Loucy (cell line): ENCODE measurements around the gene ZP3.

ENCODE experiments used
- H2AFZ ChIP-seq: fragments of 200-600 bp; sonication (generic); 2 replicates; pipeline ENCODE4 v1.6.0; 2016; ENCODE audit warnings: antibody characterized with exemption, mild to moderate bottlenecking, low read length, moderate library complexity
- H3F3A ChIP-seq: fragments of 200-600 bp; 2 replicates; pipeline ENCODE4 v1.6.0; 2016; ENCODE audit warnings: antibody characterized with exemption, low read depth, mild to moderate bottlenecking
- H3K27me3 ChIP-seq: fragments of 200-600 bp; sonication (generic); 2 replicates; pipeline ENCODE4 v1.6.1; 2014; ENCODE audit warnings: low read length, mild to moderate bottlenecking; ENCODE audit not compliant: insufficient read depth, poor library complexity, severe bottlenecking
- H3K36me3 ChIP-seq: fragments of 200-600 bp; sonication (generic); 2 replicates; pipeline ENCODE4 v1.6.1; 2016; ENCODE audit warnings: low read length; ENCODE audit not compliant: insufficient read depth
- H3K4me1 ChIP-seq: fragments of 200-600 bp; sonication (generic); 2 replicates; pipeline ENCODE4 v1.5.1; 2014; ENCODE audit warnings: low read length, mild to moderate bottlenecking; ENCODE audit not compliant: insufficient read depth, poor library complexity, severe bottlenecking
- H3K4me2 ChIP-seq: fragments of 200-600 bp; sonication (generic); 2 replicates; pipeline ENCODE4 v1.6.0; 2014; ENCODE audit warnings: antibody characterized with exemption, low read length, low read depth, mild to moderate bottlenecking; ENCODE audit not compliant: poor library complexity, severe bottlenecking
- H3K4me3 ChIP-seq: fragments of 200-600 bp; sonication (generic); 2 replicates; pipeline ENCODE4 v1.5.1; 2014; ENCODE audit warnings: low read length, mild to moderate bottlenecking, mixed read lengths; ENCODE audit not compliant: poor library complexity, severe bottlenecking
- H3K79me2 ChIP-seq: fragments of 200-600 bp; sonication (generic); 2 replicates; pipeline ENCODE4 v1.6.1; 2014; ENCODE audit warnings: low read length; ENCODE audit not compliant: insufficient read depth
- H3K9ac ChIP-seq: fragments of 200-600 bp; sonication (generic); 2 replicates; pipeline ENCODE4 v1.6.0; 2014; ENCODE audit warnings: mild to moderate bottlenecking, low read depth, low read length, moderate library complexity; ENCODE audit not compliant: poor library complexity, severe bottlenecking
- H3K9me2 ChIP-seq: fragments of 200-600 bp; sonication (generic); replicated peaks from 2 replicates; pipeline ENCODE4 v1.6.1; 2016; ENCODE audit warnings: low read depth, low read length, mixed read lengths
- H3K9me3 ChIP-seq: fragments of 200-600 bp; sonication (generic); 2 replicates; pipeline ENCODE4 v1.6.1; 2014; ENCODE audit warnings: mild to moderate bottlenecking, antibody characterized with exemption, low read length, low read depth; ENCODE audit not compliant: insufficient read depth
- H4K20me1 ChIP-seq: fragments of 200-600 bp; sonication (generic); 2 replicates; pipeline ENCODE4 v1.6.0; 2014; ENCODE audit warnings: antibody characterized with exemption, low read length, mild to moderate bottlenecking; ENCODE audit not compliant: insufficient read depth, poor library complexity, severe bottlenecking
- EZH2phosphoT487 ChIP-seq: fragments of 200-600 bp; IDR thresholded peaks from 2 replicates; pipeline ENCODE4 v1.6.1; 2018; ENCODE audit warnings: antibody characterized with exemption, mild to moderate bottlenecking, moderate library complexity, borderline replicate concordance
- TF ChIP-seq, protein P1 (sequence below): fragments of 200-600 bp; sonication (generic); conservative IDR thresholded peaks from 2 replicates; pipeline ENCODE4 v1.5.1; 2014; ENCODE audit warnings: mild to moderate bottlenecking, antibody characterized with exemption, low read length

ZP3 gene

DNA sequence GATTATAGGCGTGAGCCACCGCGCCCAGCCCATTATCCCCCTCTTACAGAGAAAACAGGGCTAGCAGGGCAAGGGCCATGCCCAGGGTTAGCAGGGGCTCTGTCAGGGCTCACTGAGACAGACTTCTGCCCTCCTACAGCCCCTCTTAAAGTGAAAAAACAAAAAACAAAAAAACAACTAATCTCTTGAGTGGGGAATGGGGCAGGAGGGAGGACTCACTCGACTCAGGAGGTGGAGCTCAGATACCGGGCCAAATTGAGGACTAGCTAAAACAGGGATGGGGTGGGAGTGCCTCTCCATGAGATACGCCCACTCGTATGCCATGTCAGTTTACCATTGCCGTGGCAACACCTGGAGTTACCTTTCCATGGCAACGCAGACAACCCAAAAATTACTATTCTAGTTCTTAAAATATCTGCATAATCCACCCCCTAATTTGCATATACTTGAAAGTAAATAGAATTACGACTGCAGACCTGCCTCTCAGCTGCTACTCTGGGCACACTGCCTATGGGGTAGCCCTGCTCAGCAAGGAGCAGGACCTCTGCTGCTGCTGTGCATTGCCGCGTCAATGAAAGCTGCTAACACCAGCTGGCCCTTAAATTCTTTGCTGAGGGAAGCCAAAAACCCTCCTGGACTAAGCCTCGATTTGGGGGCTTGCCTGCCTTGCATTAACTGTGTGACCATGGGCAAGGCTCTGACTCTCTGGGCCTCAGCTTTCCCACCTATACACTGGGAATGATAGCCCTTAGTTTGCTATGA, 28.6 kb upstream of the ZP3 start:
- no peak overlapping the region for H3K4me3 ChIP-seq
- TF ChIP-seq EZH2phosphoT487: no peak
- TF ChIP-seq, protein P1, sequence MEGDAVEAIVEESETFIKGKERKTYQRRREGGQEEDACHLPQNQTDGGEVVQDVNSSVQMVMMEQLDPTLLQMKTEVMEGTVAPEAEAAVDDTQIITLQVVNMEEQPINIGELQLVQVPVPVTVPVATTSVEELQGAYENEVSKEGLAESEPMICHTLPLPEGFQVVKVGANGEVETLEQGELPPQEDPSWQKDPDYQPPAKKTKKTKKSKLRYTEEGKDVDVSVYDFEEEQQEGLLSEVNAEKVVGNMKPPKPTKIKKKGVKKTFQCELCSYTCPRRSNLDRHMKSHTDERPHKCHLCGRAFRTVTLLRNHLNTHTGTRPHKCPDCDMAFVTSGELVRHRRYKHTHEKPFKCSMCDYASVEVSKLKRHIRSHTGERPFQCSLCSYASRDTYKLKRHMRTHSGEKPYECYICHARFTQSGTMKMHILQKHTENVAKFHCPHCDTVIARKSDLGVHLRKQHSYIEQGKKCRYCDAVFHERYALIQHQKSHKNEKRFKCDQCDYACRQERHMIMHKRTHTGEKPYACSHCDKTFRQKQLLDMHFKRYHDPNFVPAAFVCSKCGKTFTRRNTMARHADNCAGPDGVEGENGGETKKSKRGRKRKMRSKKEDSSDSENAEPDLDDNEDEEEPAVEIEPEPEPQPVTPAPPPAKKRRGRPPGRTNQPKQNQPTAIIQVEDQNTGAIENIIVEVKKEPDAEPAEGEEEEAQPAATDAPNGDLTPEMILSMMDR: no peak
- H3K4me1 ChIP-seq: peaks cover 9% of the 10 kb centered on the region
- H2AFZ ChIP-seq: no peak overlapping the region
- no peaks in the 10 kb centered on the region for H4K20me1 ChIP-seq
- no peak overlapping the region for H3K9ac ChIP-seq
- H3K27me3 ChIP-seq: no peaks in the 10 kb centered on the region
- H3F3A ChIP-seq: no peaks in the 10 kb centered on the region
- no peaks in the 10 kb centered on the region for H3K9me2 ChIP-seq
- H3K9me3 ChIP-seq: no peaks in the 10 kb centered on the region
- H3K79me2 ChIP-seq: no peaks in the 10 kb centered on the region
- H3K4me2 ChIP-seq: no peak overlapping the region
- no peaks in the 10 kb centered on the region for H3K36me3 ChIP-seq

DNA sequence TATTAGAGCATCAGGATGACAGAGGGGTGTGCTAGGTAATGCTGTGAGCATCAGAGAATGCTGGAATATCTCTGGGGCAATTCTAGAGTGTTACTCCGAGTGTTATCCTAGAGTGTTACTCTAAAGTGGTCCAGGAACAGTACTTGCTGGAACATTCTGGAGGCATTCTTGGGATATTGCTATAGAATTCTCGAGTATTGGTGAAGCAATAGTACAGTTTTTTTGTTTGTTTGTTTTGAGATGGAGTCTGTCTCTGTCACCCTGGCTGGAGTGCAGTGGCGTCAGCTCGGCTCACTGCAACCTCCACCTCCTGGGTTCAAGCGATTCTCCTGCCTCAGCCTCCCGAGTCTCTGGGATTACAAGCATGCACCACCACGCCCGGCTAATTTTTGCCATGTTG, 27.9 kb upstream of the ZP3 start:
- Histone ChIP-seq H3K36me3 (no peaks in the 10 kb centered on the region), H3K9ac (no peak overlapping the region), H3K4me1 (peaks cover 9% of the 10 kb centered on the region), H2AFZ (no peak overlapping the region), H3K9me3 (no peaks in the 10 kb centered on the region), H3K4me2 (no peak overlapping the region), H3K27me3 (no peaks in the 10 kb centered on the region), H3K9me2 (no peaks in the 10 kb centered on the region), H3K4me3 (no peak overlapping the region), H4K20me1 (no peaks in the 10 kb centered on the region), H3F3A (no peaks in the 10 kb centered on the region), H3K79me2 (no peaks in the 10 kb centered on the region)
- TF ChIP-seq EZH2phosphoT487: no peak
- TF ChIP-seq, protein P1: no peak

DNA sequence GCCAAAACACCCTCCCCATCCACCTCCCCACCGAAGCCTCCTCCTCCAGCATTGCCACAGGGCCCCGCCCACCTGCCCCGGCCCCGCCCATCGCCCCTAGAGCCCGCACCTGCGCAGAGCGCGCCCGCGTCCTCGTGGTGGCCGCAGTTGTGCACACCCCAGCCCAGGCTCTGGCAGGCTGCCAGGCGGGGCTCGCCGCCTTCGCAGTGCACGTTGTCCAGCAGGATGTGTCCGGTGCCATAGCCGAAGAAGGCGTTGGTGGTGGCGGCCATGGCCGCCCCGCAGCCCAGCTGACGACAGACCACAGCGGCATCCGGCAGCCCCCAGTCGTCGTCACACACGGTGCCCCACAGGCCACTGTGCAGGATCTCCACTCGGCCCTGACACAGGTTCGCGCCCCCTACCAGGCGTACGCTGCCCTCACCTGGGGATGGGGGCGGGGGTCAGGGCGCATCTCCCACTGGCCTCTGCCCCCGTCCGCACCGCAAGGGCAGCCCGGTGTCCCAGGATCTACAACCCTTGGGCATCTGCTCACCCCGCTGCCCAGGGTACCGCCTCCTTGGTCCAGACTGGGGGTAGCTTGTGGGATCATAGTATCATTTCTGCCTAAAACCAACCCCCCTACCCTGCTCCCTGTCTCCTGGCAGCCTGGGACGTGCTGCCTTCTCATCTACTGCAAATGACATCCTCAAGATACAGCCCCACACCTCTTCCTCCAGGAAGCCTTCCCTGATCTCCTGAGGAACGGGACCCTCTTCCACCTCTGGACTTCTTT, 27.2 kb upstream of the ZP3 start:
- Histone ChIP-seq H3F3A (no peaks in the 10 kb centered on the region), H3K36me3 (no peaks in the 10 kb centered on the region), H3K27me3 (no peaks in the 10 kb centered on the region), H3K4me3 (no peak overlapping the region), H2AFZ (no peak overlapping the region), H3K9ac (no peak overlapping the region), H3K9me2 (no peaks in the 10 kb centered on the region), H3K4me2 (no peak overlapping the region), H4K20me1 (no peaks in the 10 kb centered on the region), H3K4me1 (peaks cover 6% of the 10 kb centered on the region), H3K79me2 (no peaks in the 10 kb centered on the region), H3K9me3 (no peaks in the 10 kb centered on the region)
- no peak for TF ChIP-seq EZH2phosphoT487
